HG03439 (cell line): ENCODE results near the gene LILRA1.
"Not testable (repeated sequence)": the region's sequence is repeated elsewhere in the genome, so short reads cannot be mapped to it uniquely, and the experiment has no call there.

Experiments used
- ATAC-seq: cut with Tn5 transposase; IDR thresholded peaks from one replicate; pipeline ENCODE4 v1.9.1; 2021; ENCODE audit warnings: mild to moderate bottlenecking, moderate library complexity; ENCODE audit not compliant: unreplicated experiment

Gene LILRA1

DNA sequence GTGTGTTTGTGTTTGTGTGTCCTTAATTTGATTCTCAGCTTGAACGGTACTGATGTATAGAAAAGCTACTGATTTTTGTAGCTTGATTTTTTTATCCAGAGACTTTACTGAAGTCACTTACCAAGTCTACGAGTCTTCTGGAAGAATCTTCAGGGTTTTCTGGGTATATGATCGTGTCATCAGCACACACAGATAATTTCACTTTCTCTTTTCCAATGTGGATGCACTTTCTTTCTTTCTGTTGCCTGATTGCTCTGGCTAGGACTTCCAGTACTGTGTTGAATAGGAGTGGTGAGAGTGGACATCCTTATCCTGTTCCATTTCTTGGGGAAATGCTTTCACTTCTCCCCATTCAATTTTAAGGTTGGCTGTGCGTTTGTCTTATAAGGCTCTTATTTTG, 29.0 kb downstream of the LILRA1 start:
- ATAC-seq = no peak

- ATAC-seq = not testable (repeated sequence)
These were observed 30.8 kb downstream of the LILRA1 start for GRCh38 chr19:54624234-54624633.

GRCh38 chr19:54624934-54625730, 31.7 kb downstream of the LILRA1 start:
- not testable (repeated sequence) for ATAC-seq

- no peak for ATAC-seq
These were observed 33.3 kb downstream of the LILRA1 start for GRCh38 chr19:54626757-54627156.

DNA sequence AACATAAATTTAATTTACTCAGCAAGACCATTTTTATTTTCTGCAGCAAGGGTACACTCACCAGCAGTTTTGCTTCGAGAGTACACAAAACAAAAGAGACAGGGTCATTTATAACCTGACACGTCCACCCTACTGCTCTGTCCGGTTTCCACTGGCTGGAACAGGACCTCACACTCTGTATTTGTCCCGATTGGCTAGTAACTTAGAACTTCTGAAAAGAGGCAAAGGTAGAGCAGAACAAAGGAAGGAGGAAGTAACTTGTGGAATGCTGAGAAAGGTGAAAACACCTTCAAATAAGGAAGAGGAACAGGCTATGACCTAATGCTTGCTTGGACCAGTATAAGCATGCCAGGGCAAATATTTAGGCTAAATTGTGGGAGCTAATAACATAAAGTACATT, 34.5 kb downstream of the LILRA1 start:
- ATAC-seq = not testable (repeated sequence)

DNA sequence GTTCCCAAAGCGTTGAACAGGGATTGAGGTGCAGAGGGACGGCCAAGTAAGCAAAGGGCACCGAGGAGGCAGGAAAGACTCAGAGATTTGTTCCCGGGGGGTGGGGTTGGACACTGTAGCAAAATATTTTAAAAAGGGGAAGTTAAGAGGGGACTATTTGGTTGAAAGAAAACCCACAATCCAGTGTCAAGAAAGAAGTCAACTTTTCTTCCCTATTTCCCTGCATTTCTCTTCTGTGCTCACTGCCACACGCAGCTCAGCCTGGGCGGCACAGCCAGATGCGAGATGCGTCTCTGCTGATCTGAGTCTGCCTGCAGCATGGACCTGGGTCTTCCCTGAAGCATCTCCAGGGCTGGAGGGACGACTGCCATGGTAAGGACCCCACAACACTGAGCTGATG, 36.8 kb downstream of the LILRA1 start, which contains the start of gene LILRB1:
Gene LILRB1, plus strand, starts transcription at position 223 of the 400 bp plus-strand sequence. CDS start 590 bp downstream, outside the sequence.
- not testable (repeated sequence) for ATAC-seq

GRCh38 chr19:54630782-54631181, 37.4 kb downstream of the LILRA1 start:
- ATAC-seq = no peak

DNA sequence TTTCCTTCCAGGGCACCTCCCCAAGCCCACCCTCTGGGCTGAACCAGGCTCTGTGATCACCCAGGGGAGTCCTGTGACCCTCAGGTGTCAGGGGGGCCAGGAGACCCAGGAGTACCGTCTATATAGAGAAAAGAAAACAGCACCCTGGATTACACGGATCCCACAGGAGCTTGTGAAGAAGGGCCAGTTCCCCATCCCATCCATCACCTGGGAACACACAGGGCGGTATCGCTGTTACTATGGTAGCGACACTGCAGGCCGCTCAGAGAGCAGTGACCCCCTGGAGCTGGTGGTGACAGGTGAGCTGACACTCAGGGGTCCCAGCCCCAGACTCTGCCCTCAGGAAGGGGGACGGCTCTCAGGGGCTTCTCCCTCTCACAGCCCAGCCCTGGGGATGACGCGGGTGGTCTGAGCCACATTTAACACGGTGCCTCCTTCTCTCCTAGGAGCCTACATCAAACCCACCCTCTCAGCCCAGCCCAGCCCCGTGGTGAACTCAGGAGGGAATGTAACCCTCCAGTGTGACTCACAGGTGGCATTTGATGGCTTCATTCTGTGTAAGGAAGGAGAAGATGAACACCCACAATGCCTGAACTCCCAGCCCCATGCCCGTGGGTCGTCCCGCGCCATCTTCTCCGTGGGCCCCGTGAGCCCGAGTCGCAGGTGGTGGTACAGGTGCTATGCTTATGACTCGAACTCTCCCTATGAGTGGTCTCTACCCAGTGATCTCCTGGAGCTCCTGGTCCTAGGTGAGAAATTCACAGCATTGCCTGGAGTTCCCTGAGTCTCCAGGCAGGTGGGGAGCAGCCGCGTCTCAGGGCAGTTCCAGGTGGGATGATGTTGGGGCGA, 38.3 kb downstream of the LILRA1 start:
- not testable (repeated sequence) for ATAC-seq

GRCh38 chr19:54632517-54632916, 39.1 kb downstream of the LILRA1 start:
- ATAC-seq = not testable (repeated sequence)

DNA sequence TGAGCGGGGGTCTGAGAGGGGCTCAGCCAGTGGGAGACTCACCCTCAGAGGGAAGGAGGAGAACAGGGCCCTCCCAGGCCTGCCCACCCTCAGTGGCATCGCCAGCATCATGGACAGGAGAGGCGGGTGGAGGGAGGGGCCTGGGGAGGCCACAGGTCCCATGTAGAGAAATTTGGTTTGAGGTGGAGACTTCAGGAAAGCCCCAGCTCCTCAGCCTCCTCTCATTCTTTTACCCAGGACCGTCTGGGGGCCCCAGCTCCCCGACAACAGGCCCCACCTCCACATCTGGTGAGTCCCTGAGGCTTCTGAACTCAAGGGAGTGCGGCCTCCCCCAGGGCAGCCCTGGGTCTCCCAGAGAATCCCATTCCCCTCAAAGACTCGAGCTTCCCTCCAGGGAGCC, 40.0 kb downstream of the LILRA1 start:
- no peak for ATAC-seq

DNA sequence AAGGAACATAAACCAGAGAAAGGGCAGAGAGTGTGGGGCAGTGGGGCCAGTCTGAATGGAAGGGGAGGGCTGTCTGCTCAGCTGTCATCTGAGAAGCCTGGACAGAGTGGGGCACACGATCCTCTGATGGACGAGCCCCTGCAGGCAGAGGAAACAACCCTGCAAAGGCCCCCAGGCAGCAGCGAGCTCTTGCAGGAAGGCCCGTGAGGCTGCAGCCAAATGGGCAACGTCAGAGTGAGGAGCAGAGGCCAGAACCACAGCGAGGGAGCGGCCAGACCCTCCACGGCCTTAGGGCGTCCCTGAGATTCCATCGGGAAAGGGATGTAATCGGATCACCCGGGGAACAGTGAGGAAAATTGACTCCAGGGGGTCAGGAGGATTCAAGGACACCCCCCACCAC, 42.6 kb downstream of the LILRA1 start:
- ATAC-seq = not testable (repeated sequence)

- no peak for ATAC-seq
These were observed 45.3 kb downstream of the LILRA1 start for GRCh38 chr19:54638683-54639082.

- ATAC-seq = not testable (repeated sequence)
These were observed 49.5 kb downstream of the LILRA1 start for GRCh38 chr19:54642953-54643352.

GRCh38 chr19:54643583-54643982, 50.2 kb downstream of the LILRA1 start:
- not testable (repeated sequence) for ATAC-seq

- no peak for ATAC-seq
These were observed 50.6 kb downstream of the LILRA1 start for GRCh38 chr19:54644056-54644455.

DNA sequence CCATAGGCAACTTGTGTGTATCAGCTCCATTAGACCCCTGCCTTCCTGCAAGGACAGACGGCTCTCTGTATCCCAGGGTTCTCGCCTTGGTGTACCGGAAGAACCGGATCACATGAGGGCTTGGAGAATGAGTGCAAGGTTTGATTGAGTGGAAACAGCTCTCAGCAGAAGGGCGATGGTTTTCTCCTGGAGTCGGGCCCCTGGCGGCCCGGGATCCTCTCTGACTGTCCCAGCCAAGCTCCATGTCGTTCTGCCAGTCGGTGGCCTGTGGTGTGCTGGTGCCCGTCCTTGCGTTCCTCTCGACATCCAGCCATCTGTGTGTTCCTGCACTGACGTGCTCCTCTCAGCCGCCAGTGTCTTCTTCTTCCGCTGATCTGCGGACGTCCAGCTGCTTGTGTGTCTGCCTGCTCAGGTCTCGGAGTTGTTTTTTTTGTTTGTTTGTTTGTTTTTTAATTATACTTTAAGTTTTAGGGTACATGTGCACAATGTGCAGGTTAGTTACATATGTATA, 53.0 kb downstream of the LILRA1 start:
- ATAC-seq = no peak

DNA sequence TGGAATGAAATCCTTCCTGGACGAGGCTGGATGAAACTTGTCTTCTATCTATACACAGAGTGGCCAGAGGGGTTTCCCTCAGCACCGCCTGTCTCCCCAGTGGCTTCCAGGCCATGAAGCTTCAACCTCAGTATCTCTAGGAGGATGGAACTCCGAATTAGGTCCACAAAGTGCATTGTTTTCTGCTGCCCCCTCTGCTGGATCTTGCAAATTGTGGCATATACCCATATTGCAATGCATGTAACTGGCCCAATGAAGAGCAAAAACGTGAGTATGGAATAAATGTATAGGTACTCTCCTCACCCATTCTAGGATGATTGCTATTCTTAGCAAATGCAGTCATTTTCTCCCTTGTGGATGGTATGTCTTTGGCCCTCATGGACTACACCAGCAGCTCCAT, 54.7 kb downstream of the LILRA1 start:
- ATAC-seq = no peak

DNA sequence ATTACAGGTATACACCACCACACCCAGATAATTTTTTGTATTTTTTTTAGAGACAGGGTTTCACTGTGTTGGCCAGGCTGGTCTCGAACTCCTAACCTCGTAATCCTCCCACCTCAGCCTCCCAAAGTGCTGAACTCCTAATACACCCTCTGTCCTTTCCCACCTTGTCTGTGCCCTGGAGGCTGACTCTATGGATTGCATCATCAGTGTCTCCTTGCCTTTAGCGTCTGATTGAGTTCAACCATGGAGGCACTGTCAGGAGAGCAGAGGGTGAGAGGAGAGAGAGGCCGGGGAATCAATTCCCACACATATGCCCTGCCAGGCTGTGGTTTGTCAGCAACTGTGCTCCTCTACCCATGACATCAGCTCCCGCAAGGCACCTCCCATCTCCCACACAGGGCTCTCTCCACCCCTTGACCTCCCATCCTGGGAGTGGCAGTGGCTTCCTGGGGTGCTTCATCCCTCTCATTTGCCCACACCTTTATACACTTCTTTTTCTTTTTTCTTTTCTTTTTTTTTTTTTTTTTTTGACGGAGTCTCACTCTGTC, 56.8 kb downstream of the LILRA1 start:
- no peak for ATAC-seq
